Measurements from ENCODE around the gene IL10RB. TPM values are rescaled to one million over a fixed set of nuclear protein-coding genes. Genes with fewer than 3 reads are reported as not detected.

The IL10RB gene
- polyA plus RNA-seq, 1 donor (not counting 4 experiments of a cell fraction or from before 2014, with no cell fraction given): 19.6 TPM

- dilution Hi-C loops (cut with MboI; ENCODE audit: extremely low pct_ligation_motif_present, low sequenced_read_pairs): no loop called here
- peaks cover 5 to 6% of the 10 kb centered on the region in 2 experiments for H3K36me3 ChIP-seq (ENCODE audit: control insufficient read depth in 2 of 2, extremely low read depth in 1 of 2, insufficient read depth in 2 of 2, low read length in 2 of 2)
Measured at GRCh38 chr21:33279330-33279820, 13.2 kb downstream of the IL10RB start.

GRCh38 chr21:33281096-33281652 is 15.0 kb downstream of the IL10RB start:
- dilution Hi-C loops (cut with MboI; ENCODE audit: extremely low pct_ligation_motif_present, low sequenced_read_pairs): no loop called here
- FAIRE-seq (no peak), DNase-seq (ENCODE audit: low read depth, low spot score) (no peak)
- Histone ChIP-seq H3K9me1 (ENCODE audit: control insufficient read depth, extremely low read depth, insufficient read depth, low read length) (no peaks in the 10 kb centered on the region), H3K4me3 (ENCODE audit: control insufficient read depth in 2 of 3, extremely low read depth in 1 of 3, insufficient read depth in 2 of 3, low read depth in 1 of 3, low read length in 3 of 3) (no peak overlapping the region), H2AFZ (ENCODE audit: control insufficient read depth, low read length) (no peak overlapping the region), H3K4me1 (ENCODE audit: control insufficient read depth, extremely low read depth, insufficient read depth, low read length) (peaks cover 8% of the 10 kb centered on the region), H3K9ac (ENCODE audit: control insufficient read depth, extremely low read depth, insufficient read depth, low read length) (no peak overlapping the region), H3K36me3 (ENCODE audit: control insufficient read depth in 2 of 2, extremely low read depth in 1 of 2, insufficient read depth in 2 of 2, low read length in 2 of 2) (peaks cover 5 to 6% of the 10 kb centered on the region in 2 experiments), H4K20me1 (ENCODE audit: control insufficient read depth, extremely low read depth, insufficient read depth, low read length) (no peaks in the 10 kb centered on the region), H3K4me2 (ENCODE audit: control insufficient read depth, extremely low read depth, insufficient read depth, low read depth, low read length) (no peak overlapping the region), H3K9me3 (ENCODE audit: control insufficient read depth, low read depth, low read length) (peaks cover 5% of the 10 kb centered on the region), H3K79me2 (ENCODE audit: control insufficient read depth, insufficient read depth, low read length) (no peaks in the 10 kb centered on the region), H3K27ac (ENCODE audit: control insufficient read depth, insufficient read depth, low read length) (no peak overlapping the region), H3K27me3 (ENCODE audit: control insufficient read depth, extremely low read depth, insufficient read depth, low read length) (no peaks in the 10 kb centered on the region)
- TF ChIP-seq CTCF (optimal IDR thresholded peaks at IDR 0.05 in 1 of 3, IDR thresholded peaks at IDR 0.05 in 1 of 3, conservative IDR thresholded peaks at IDR 0.05 in 1 of 3; ENCODE audit: extremely low read depth in 1 of 3, insufficient read depth in 2 of 3, low read length in 3 of 3) (no peak), EZH2 (IDR thresholded peaks at IDR 0.05; ENCODE audit: low read length) (no peak)

More at GRCh38 chr21:33279330-33279820, 13.2 kb downstream of the IL10RB start:
- TF ChIP-seq CTCF (optimal IDR thresholded peaks at IDR 0.05 in 1 of 3, IDR thresholded peaks at IDR 0.05 in 1 of 3, conservative IDR thresholded peaks at IDR 0.05 in 1 of 3; ENCODE audit: extremely low read depth in 1 of 3, insufficient read depth in 2 of 3, low read length in 3 of 3) (no peak), EZH2 (IDR thresholded peaks at IDR 0.05; ENCODE audit: low read length) (no peak)
- Histone ChIP-seq H3K9me3 (ENCODE audit: control insufficient read depth, low read depth, low read length) (peaks cover 5% of the 10 kb centered on the region), H3K4me2 (ENCODE audit: control insufficient read depth, extremely low read depth, insufficient read depth, low read depth, low read length) (no peak overlapping the region), H3K4me3 (ENCODE audit: control insufficient read depth in 2 of 3, extremely low read depth in 1 of 3, insufficient read depth in 2 of 3, low read depth in 1 of 3, low read length in 3 of 3) (no peak overlapping the region), H3K27ac (ENCODE audit: control insufficient read depth, insufficient read depth, low read length) (no peak overlapping the region), H2AFZ (ENCODE audit: control insufficient read depth, low read length) (no peak overlapping the region), H3K4me1 (ENCODE audit: control insufficient read depth, extremely low read depth, insufficient read depth, low read length) (peaks cover 8% of the 10 kb centered on the region), H3K9me1 (ENCODE audit: control insufficient read depth, extremely low read depth, insufficient read depth, low read length) (no peaks in the 10 kb centered on the region), H3K79me2 (ENCODE audit: control insufficient read depth, insufficient read depth, low read length) (no peaks in the 10 kb centered on the region), H4K20me1 (ENCODE audit: control insufficient read depth, extremely low read depth, insufficient read depth, low read length) (no peaks in the 10 kb centered on the region), H3K9ac (ENCODE audit: control insufficient read depth, extremely low read depth, insufficient read depth, low read length) (no peak overlapping the region), H3K27me3 (ENCODE audit: control insufficient read depth, extremely low read depth, insufficient read depth, low read length) (no peaks in the 10 kb centered on the region)
- no peak for DNase-seq (ENCODE audit: low read depth, low spot score)
- FAIRE-seq: no peak
